ENCODE data around the gene PILRA. TPM values are rescaled to one million over a fixed set of nuclear protein-coding genes. Genes with fewer than 3 reads are reported as not detected.
"Not testable (repeated sequence)": the region's sequence is repeated elsewhere in the genome, so short reads cannot be mapped to it uniquely, and the experiment has no call there.

PILRA gene
- total RNA-seq, result 1.3 TPM
- 1 to 10 TPM; 1.7 to 6.1 (median 2.3) TPM for polyA plus RNA-seq (ENCODE audit: insufficient read depth in 1 of 8, insufficient read length in 8 of 8, low replicate concordance in 1 of 8)
- long read RNA-seq, donor 1, result 0 reads
- long read RNA-seq, donor 2, result 0 reads
- long read RNA-seq, donor 3, partial matches to known transcripts, result 0 of 2 reads
- long read RNA-seq, donor 3, other reads (novel, unspliced or antisense), result 0 of 2 reads
- long read RNA-seq, donor 4, partial matches to known transcripts, result 0 of 1 reads
- long read RNA-seq, donor 4, other reads (novel, unspliced or antisense), result 0 of 1 reads
- long read RNA-seq, donor 5, partial matches to known transcripts, result 0 of 1 reads
- long read RNA-seq, donor 5, other reads (novel, unspliced or antisense), result 0 of 1 reads
- long read RNA-seq, donor 6, result 0 reads
- long read RNA-seq, donor 7, partial matches to known transcripts, result 0 of 1 reads
- long read RNA-seq, donor 7, other reads (novel, unspliced or antisense), result 0 of 1 reads
- long read RNA-seq, donor 8, result 0 reads
- long read RNA-seq, donor 9, result 0 reads
- long read RNA-seq, donor 10, result 0 reads
- long read RNA-seq, donor 11, result 0 reads

DNA sequence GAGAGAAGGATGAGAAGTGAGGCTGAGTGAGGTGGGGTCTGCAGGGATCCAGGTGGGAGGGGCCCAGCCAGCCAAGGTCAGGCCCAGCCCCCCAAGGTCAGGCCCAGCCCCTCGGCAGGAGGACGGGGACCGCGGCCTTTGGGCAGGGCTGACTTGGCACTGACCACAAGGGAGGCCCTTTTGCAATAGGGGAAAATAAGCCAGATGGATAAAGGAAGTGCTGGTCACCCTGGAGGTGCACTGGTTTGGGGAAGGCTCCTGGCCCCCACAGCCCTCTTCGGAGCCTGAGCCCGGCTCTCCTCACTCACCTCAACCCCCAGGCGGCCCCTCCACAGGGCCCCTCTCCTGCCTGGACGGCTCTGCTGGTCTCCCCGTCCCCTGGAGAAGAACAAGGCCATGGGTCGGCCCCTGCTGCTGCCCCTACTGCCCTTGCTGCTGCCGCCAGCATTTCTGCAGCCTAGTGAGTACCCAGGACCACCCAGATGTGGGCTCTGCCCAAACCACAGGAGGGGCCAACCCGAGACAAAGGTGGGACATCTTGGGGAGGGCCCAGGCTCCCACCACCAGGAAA, at the start of gene PILRA:
PILRA (plus strand) TSS at position 227 of the 571 bp plus-strand sequence; CDS start at position 397, 170 bp downstream.
- WGBS (ENCODE audit: insufficient coverage), result 30% methylated on average over 10 of the region's 12 CpGs
- peak within 1 kb of the TSS; percentile 20 for H3K27ac ChIP-seq (ENCODE audit: low read length)
- H3K4me1 ChIP-seq (ENCODE audit: control insufficient read depth, insufficient read depth, low read length), result peaks cover 14% of the 10 kb centered on the region
- no peak within 1 kb of the TSS for H3K4me3 ChIP-seq (ENCODE audit: low read length)
- DNase-seq, result peak; percentile 35
- H3K27me3 ChIP-seq (ENCODE audit: control insufficient read depth, insufficient read depth, low read length), result no peaks in the 10 kb centered on the region
- H3K36me3 ChIP-seq (ENCODE audit: control insufficient read depth, insufficient read depth, low read length), result peaks cover 1% of the 10 kb centered on the region
- H3K9me3 ChIP-seq (replicated peaks; ENCODE audit: control insufficient read depth, low read depth, low read length), result no peaks in the 10 kb centered on the region

DNA sequence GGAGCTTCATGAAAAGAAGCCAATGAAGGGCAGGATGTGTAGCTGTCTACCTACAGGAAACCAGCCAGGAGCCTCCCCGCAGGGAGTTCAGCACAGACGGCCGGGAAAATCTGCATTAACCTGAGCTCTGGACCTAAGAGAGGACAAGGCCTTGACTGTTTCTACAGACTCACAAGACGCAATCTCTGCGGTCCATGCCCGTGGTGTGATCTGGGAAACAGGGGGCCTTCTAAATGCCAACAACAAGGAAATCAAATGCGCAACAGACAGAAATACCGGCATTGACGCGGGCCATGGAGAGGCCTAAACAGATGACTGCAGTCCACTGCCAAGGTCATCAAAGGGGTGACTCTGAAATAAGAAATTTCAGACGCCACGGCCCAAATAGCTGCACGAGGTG, 49.1 kb upstream of the PILRA start:
- DNase-seq; H3K4me1 ChIP-seq (ENCODE audit: control insufficient read depth, insufficient read depth, low read length); H3K9me3 ChIP-seq (replicated peaks; ENCODE audit: control insufficient read depth, low read depth, low read length); H3K4me3 ChIP-seq (ENCODE audit: low read length); H3K27ac ChIP-seq (ENCODE audit: low read length); H3K27me3 ChIP-seq (ENCODE audit: control insufficient read depth, insufficient read depth, low read length): not testable (repeated sequence)
- 100% methylated on average over 4 of the region's 13 CpGs for WGBS (ENCODE audit: insufficient coverage)
- H3K36me3 ChIP-seq (ENCODE audit: control insufficient read depth, insufficient read depth, low read length), result peaks cover 15% of the 10 kb centered on the region

DNA sequence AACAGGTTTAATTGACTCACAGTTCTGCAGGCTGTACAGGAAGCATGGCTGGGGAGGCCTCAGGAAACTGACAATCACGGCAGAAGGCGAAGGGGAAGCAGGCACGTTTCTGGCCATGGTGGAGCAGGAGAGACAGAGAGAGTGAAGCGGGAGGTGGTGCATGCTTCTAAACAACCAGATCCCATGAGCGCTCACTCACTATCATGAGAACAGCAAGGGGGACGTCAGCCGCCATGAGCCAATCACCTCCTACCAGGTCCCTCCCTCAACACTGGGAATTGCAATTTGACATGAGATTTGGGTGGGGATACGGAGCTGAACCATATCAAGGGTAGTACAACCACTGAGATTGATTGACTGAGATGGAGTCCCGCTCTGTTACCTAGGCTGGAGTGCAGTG, 47.6 kb upstream of the PILRA start:
- not testable (repeated sequence) for DNase-seq; H3K4me3 ChIP-seq (ENCODE audit: low read length); H3K4me1 ChIP-seq (ENCODE audit: control insufficient read depth, insufficient read depth, low read length); H3K36me3 ChIP-seq (ENCODE audit: control insufficient read depth, insufficient read depth, low read length); H3K27ac ChIP-seq (ENCODE audit: low read length); H3K27me3 ChIP-seq (ENCODE audit: control insufficient read depth, insufficient read depth, low read length); H3K9me3 ChIP-seq (replicated peaks; ENCODE audit: control insufficient read depth, low read depth, low read length)
- WGBS (ENCODE audit: insufficient coverage), result 88% methylated on average over 2 of the region's 9 CpGs

DNA sequence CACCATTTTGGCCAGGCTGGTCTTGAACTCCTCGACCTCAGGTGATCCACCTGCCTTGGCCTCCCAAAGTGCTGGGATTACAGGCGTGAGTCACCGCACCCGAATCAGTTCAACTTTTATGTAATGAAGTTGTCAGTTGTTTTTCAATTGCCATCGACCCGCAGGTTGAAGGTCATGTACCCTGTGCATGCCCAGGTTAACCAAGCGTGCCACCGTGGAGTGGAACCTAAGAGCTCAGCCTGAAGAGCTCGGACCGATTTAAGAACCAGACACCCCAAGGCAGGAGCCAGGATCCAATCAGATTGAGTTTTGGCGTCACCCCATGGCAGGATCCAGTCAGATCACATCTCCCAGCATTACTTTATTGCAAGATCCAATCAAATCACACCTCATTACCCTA, 46.4 kb upstream of the PILRA start:
- WGBS (ENCODE audit: insufficient coverage), result 99% methylated on average over 6 of the region's 11 CpGs
- DNase-seq; H3K36me3 ChIP-seq (ENCODE audit: control insufficient read depth, insufficient read depth, low read length): not testable (repeated sequence)

DNA sequence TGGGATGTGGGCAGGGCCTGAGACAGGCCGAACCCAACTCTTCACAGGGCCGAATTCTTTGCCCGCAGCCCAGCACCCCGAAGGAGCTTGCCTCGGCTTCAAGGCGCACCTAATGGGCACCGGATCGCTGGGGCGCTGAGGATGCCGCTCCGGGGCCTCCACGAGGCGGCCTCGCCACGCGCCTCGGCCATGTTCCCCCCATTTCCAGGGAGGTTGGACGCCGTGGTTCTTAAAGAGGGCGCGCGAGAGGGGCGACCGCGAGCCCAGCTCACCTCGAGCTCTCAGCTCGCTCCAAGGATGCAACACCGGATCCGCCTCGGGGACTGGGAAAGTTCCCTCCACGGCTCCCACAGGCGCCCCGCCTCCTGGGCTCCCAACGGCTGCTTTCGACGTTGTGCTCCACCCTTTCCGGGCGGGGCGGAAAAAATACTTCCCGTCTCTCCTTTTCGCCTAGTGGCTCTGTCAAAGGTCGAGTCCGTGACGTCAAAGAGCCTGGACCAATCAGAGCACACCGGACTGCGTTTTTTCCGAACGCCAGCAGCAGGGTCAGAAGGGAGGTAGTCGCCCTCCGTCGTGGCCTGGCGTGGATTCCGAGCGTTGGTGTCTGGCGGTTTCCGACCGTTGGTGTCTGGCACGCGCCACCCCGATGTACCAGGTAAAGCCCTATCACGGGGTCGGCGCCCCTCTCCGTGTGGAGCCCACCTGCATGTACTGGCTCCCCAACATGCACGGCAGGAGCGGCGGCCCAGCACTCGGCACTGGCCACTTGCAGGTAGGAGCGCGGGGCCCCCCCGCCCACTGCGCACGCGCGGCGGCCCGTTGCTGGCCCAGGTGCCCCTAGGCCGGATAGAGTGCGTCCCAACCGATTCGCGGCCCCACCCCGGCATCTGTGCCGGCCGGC, 37.5 kb upstream of the PILRA start:
- H3K36me3 ChIP-seq (ENCODE audit: control insufficient read depth, insufficient read depth, low read length); H3K27me3 ChIP-seq (ENCODE audit: control insufficient read depth, insufficient read depth, low read length); H3K9me3 ChIP-seq (replicated peaks; ENCODE audit: control insufficient read depth, low read depth, low read length); H3K4me1 ChIP-seq (ENCODE audit: control insufficient read depth, insufficient read depth, low read length): not testable (repeated sequence)
- under 1% methylated on average over 79 of the region's 85 CpGs for whole genome bisulfite sequencing (ENCODE audit: insufficient coverage)
- peak overlapping the region; percentile 75 for H3K4me3 ChIP-seq (ENCODE audit: low read length)
- H3K27ac ChIP-seq (ENCODE audit: low read length), result peak overlapping the region; percentile 95
- peak; percentile 96 for DNase-seq

More for the DNA sequence above, 46.4 kb upstream of the PILRA start:
- not testable (repeated sequence) for H3K27ac ChIP-seq (ENCODE audit: low read length); H3K27me3 ChIP-seq (ENCODE audit: control insufficient read depth, insufficient read depth, low read length); H3K4me3 ChIP-seq (ENCODE audit: low read length); H3K4me1 ChIP-seq (ENCODE audit: control insufficient read depth, insufficient read depth, low read length); H3K9me3 ChIP-seq (replicated peaks; ENCODE audit: control insufficient read depth, low read depth, low read length)

DNA sequence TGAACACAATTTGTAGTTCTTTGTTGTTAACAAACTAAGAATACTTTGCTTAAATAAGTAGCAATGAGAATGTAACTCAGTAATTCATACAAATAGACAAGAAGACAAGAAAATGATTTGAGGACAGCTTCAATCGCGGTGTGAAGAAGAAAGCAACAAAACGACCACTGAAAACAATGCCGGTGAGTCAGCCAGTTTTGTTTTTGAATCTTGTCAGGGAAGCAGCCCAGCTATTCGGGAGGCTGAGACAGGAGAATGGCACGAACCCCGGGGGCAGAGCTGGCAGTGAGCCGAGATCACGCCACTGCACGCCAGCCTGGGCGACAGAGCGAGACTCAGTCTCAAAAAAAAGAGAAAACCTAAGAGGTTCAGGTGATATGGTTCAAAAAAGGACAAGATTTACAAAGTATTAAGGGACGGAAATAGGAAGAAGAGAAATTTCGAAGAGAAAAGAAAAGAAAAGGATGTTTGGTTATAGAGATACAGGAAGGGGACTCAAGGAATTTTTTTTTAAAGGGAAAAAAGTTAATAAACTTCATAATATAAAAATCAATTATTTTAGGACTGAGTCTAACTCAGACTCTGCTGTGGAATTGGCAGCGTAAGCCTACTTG, 35.1 kb upstream of the PILRA start:
- peaks cover 15% of the 10 kb centered on the region for H3K36me3 ChIP-seq (ENCODE audit: control insufficient read depth, insufficient read depth, low read length)
- 83% methylated on average over 4 of the region's 15 CpGs for WGBS (ENCODE audit: insufficient coverage)
- not testable (repeated sequence) for H3K27ac ChIP-seq (ENCODE audit: low read length); H3K9me3 ChIP-seq (replicated peaks; ENCODE audit: control insufficient read depth, low read depth, low read length); H3K27me3 ChIP-seq (ENCODE audit: control insufficient read depth, insufficient read depth, low read length); DNase-seq; H3K4me1 ChIP-seq (ENCODE audit: control insufficient read depth, insufficient read depth, low read length); H3K4me3 ChIP-seq (ENCODE audit: low read length)

DNA sequence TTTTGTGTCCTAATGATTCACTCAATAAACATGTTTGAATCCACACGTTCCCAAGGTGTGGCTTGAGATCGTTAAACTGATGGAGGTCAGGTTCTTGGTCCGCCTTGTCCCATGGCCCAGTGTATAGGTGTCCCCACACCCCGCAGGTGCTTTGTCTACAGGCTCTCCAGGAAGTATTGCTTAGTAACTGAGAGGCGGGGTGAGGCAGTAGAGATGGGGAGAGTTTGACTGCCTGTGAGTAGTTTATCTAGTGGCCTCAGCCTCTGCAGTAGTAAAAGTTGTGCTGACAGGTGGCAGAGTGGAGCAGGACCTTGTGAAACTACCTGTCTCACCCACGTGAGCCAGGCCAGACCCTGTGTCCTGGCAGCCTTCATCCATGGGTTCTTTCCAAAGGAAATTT, 32.0 kb upstream of the PILRA start:
- not testable (repeated sequence) for H3K27me3 ChIP-seq (ENCODE audit: control insufficient read depth, insufficient read depth, low read length); H3K27ac ChIP-seq (ENCODE audit: low read length); DNase-seq; H3K4me1 ChIP-seq (ENCODE audit: control insufficient read depth, insufficient read depth, low read length); H3K4me3 ChIP-seq (ENCODE audit: low read length); H3K9me3 ChIP-seq (replicated peaks; ENCODE audit: control insufficient read depth, low read depth, low read length)
- WGBS (ENCODE audit: insufficient coverage), result 100% methylated on average over 1 of the region's 6 CpGs
- peaks cover 23% of the 10 kb centered on the region for H3K36me3 ChIP-seq (ENCODE audit: control insufficient read depth, insufficient read depth, low read length)

DNA sequence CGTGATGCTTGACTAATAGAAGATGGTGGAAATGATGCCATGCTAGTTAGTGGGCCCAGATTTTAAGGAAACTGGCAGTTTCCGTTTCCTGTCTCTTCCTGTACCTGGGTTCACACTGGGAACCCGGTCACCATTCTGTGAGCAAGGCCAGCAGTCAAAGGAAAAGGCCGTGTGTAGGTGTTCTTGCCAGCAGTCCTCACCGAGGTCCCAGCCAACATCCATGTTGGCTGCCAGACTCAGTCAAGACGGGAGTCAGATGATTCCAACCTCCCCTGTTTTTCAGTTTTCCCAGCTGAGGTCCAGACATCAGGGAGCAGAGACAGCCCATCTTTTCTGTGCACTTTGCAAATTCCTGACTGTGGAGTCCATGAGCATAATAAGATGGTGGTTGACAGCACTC, 30.5 kb upstream of the PILRA start:
- Histone ChIP-seq H3K4me1 (ENCODE audit: control insufficient read depth, insufficient read depth, low read length) (peaks cover 6% of the 10 kb centered on the region), H3K9me3 (replicated peaks; ENCODE audit: control insufficient read depth, low read depth, low read length) (no peaks in the 10 kb centered on the region), H3K4me3 (ENCODE audit: low read length) (no peak overlapping the region), H3K27me3 (ENCODE audit: control insufficient read depth, insufficient read depth, low read length) (no peaks in the 10 kb centered on the region), H3K27ac (ENCODE audit: low read length) (no peak overlapping the region), H3K36me3 (ENCODE audit: control insufficient read depth, insufficient read depth, low read length) (peaks cover 38% of the 10 kb centered on the region)
- DNase-seq, result peak; percentile 60
- WGBS (ENCODE audit: insufficient coverage), result 62% methylated on average over 2 of the region's 6 CpGs

DNA sequence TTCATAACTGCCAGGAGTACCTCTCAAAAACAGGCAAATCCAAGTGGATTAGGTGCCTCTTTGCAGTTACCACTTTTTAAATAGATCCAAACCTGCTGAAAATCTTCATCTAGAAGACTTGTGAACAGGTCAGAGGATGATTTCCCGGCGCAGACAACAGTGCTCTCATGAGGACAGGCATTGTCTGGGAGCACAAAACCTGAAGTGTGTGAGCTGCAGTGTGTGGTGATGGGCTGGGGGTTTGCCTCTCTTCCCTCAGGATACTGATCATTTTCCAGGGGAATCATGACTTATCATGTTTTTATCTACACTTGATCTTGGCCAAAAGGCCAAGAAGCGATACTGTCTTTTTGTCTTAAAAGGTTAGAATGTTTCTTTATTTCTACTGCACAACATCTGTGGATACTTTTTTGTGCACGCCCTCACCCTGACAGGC, 29.1 kb upstream of the PILRA start:
- H3K4me1 ChIP-seq (ENCODE audit: control insufficient read depth, insufficient read depth, low read length); DNase-seq; H3K4me3 ChIP-seq (ENCODE audit: low read length); H3K9me3 ChIP-seq (replicated peaks; ENCODE audit: control insufficient read depth, low read depth, low read length); H3K27me3 ChIP-seq (ENCODE audit: control insufficient read depth, insufficient read depth, low read length); H3K27ac ChIP-seq (ENCODE audit: low read length): not testable (repeated sequence)
- no CpG with 5 or more reads among the region's 4 CpGs for WGBS (ENCODE audit: insufficient coverage)
- H3K36me3 ChIP-seq (ENCODE audit: control insufficient read depth, insufficient read depth, low read length), result peaks cover 41% of the 10 kb centered on the region

All from muscle of leg (tissue), 16 donors.